ENCODE data around the gene KIAA0232.

- no peak for TF ChIP-seq POLR2AphosphoS5 (IDR thresholded peaks at IDR 0.05; ENCODE audit: borderline replicate concordance, low read depth, low read length)
- no peak for TF ChIP-seq EZH2 (IDR thresholded peaks at IDR 0.05)
- TF ChIP-seq FOXP2 (optimal IDR thresholded peaks at IDR 0.05; ENCODE audit: control extremely low read depth, extremely low read length, insufficient read depth), result no peak
These were observed 20.1 kb downstream of the KIAA0232 start for GRCh38 chr4:6802626-6803025.
